MM.1S (cell line): ENCODE results near the gene TRMT6.

Experiments used
- DNase-seq: peaks from one replicate; pipeline ENCODE4 v3.0.0-alpha.2; 2015
- H2AFZ ChIP-seq: fragments of 300-600 bp; sonication (generic); 2 replicates; pipeline ENCODE4 v1.6.0; 2016; ENCODE audit warnings: antibody characterized with exemption, low read length
- H3F3A ChIP-seq: fragments of 300-600 bp; sonication (generic); 2 replicates; pipeline ENCODE4 v1.6.1; 2016; ENCODE audit warnings: mild to moderate bottlenecking, antibody characterized with exemption, low read length, moderate library complexity, mixed read lengths; ENCODE audit not compliant: insufficient read depth
- H3K27ac ChIP-seq: fragments of 300-600 bp; sonication (generic); 2 replicates; pipeline ENCODE4 v1.5.1; 2016; ENCODE audit warnings: mild to moderate bottlenecking, low read length
- H3K27me3 ChIP-seq: fragments of 300-600 bp; sonication (generic); replicated peaks from 2 replicates; pipeline ENCODE4 v1.6.0; 2016; ENCODE audit warnings: low read length; ENCODE audit not compliant: insufficient read depth
- H3K36me3 ChIP-seq: fragments of 300-600 bp; sonication (generic); replicated peaks from 2 replicates; pipeline ENCODE4 v1.6.1; 2016; ENCODE audit warnings: mild to moderate bottlenecking, low read length, mixed read lengths; ENCODE audit not compliant: insufficient read depth
- H3K4me1 ChIP-seq: fragments of 300-600 bp; sonication (generic); 2 replicates; pipeline ENCODE4 v1.6.1; 2016; ENCODE audit warnings: low read length, mixed read lengths
- H3K4me2 ChIP-seq: fragments of 300-600 bp; sonication (generic); 2 replicates; pipeline ENCODE4 v1.6.0; 2016; ENCODE audit warnings: low read depth, low read length
- H3K4me3 ChIP-seq: fragments of 300-600 bp; sonication (generic); 2 replicates; pipeline ENCODE4 v1.5.1; 2016; ENCODE audit warnings: low read length, mixed read lengths
- H3K79me2 ChIP-seq: fragments of 300-600 bp; sonication (generic); 2 replicates; pipeline ENCODE4 v1.6.1; 2016; ENCODE audit warnings: mixed run types, low read length, mixed read lengths
- H3K9ac ChIP-seq: fragments of 300-600 bp; sonication (generic); 2 replicates; pipeline ENCODE4 v1.6.1; 2016; ENCODE audit warnings: low read length, mixed read lengths
- H3K9me2 ChIP-seq: fragments of 300-600 bp; sonication (generic); replicated peaks from 2 replicates; pipeline ENCODE4 v1.6.1; 2016; ENCODE audit warnings: mild to moderate bottlenecking, low read length, mixed read lengths; ENCODE audit not compliant: insufficient read depth
- H3K9me3 ChIP-seq: fragments of 300-600 bp; sonication (generic); replicated peaks from 2 replicates; pipeline ENCODE4 v1.6.1; 2016; ENCODE audit warnings: mild to moderate bottlenecking, low read length, mixed read lengths; ENCODE audit not compliant: insufficient read depth
- H4K20me1 ChIP-seq: fragments of 300-600 bp; sonication (generic); 2 replicates; pipeline ENCODE4 v1.6.1; 2016; ENCODE audit warnings: mild to moderate bottlenecking, low read length, moderate library complexity, mixed read lengths; ENCODE audit not compliant: insufficient read depth
- EZH2 ChIP-seq: fragments of 300-600 bp; sonication (generic); optimal IDR thresholded peaks from 2 replicates; pipeline ENCODE3; 2017; ENCODE audit warnings: low read depth, mild to moderate bottlenecking, antibody characterized with exemption, low read length, mixed read lengths
- EZH2phosphoT487 ChIP-seq: fragments of 300-600 bp; sonication (generic); IDR thresholded peaks from 2 replicates; pipeline ENCODE4 v1.6.1; 2018; ENCODE audit warnings: antibody characterized with exemption, low read length
- TF ChIP-seq, protein P1 (sequence below): fragments of 300-600 bp; sonication (generic); IDR thresholded peaks from 2 replicates; pipeline ENCODE4 v1.5.1; 2016; ENCODE audit warnings: antibody characterized with exemption, low read length, mixed read lengths

Gene TRMT6

DNA sequence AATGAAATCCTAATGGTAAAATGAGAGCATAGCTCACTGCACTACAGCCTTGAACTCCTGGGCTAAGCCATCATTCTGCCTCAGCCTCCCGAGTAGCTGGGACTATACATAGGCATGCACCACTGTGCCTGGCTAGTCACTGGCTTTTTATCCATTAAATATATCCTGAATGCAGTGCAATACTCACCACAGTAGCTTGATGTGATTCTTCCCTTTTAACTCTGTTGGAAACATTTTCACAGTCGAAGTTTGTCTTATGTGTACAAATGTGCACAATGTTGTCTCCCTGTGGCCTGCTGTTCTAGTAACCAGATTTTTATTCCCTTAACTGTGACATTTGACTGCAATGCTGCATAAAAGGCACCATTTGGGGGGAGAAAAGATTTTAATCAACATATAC is 56.7 kb downstream of the TRMT6 start:
- H3F3A ChIP-seq, result no peaks in the 10 kb centered on the region
- H3K4me1 ChIP-seq, result no peaks in the 10 kb centered on the region
- H3K9ac ChIP-seq, result no peak overlapping the region
- H3K79me2 ChIP-seq, result no peaks in the 10 kb centered on the region
- TF ChIP-seq EZH2 (no peak), EZH2phosphoT487 (no peak)
- TF ChIP-seq, protein P1, sequence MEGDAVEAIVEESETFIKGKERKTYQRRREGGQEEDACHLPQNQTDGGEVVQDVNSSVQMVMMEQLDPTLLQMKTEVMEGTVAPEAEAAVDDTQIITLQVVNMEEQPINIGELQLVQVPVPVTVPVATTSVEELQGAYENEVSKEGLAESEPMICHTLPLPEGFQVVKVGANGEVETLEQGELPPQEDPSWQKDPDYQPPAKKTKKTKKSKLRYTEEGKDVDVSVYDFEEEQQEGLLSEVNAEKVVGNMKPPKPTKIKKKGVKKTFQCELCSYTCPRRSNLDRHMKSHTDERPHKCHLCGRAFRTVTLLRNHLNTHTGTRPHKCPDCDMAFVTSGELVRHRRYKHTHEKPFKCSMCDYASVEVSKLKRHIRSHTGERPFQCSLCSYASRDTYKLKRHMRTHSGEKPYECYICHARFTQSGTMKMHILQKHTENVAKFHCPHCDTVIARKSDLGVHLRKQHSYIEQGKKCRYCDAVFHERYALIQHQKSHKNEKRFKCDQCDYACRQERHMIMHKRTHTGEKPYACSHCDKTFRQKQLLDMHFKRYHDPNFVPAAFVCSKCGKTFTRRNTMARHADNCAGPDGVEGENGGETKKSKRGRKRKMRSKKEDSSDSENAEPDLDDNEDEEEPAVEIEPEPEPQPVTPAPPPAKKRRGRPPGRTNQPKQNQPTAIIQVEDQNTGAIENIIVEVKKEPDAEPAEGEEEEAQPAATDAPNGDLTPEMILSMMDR, result no peak
- H3K27me3 ChIP-seq, result no peaks in the 10 kb centered on the region
- no peak overlapping the region for H2AFZ ChIP-seq
- H3K4me2 ChIP-seq, result no peak overlapping the region
- H3K9me3 ChIP-seq, result no peaks in the 10 kb centered on the region
- no peaks in the 10 kb centered on the region for H3K9me2 ChIP-seq
- H3K27ac ChIP-seq, result no peak overlapping the region
- H4K20me1 ChIP-seq, result no peaks in the 10 kb centered on the region
- H3K4me3 ChIP-seq, result no peak overlapping the region
- no peaks in the 10 kb centered on the region for H3K36me3 ChIP-seq
- DNase-seq, result no peak

DNA sequence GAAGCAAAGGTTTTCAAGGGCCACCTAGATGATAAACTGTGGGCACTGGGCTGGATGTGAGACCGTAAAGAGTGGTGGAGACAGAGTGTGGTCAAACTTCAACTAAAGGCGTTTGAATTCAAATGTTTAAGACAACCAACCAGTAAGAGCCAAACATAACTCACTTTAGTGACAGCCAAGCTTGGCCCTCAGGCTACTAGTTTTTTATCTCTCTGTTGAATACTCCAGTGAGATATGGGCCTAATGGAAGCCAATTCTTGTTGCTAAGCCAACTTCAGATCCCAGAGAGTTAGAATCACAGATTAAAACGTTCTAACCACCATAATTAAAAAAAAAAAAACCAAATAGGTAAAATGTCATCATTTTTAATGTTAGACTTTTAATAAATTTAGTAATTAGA is 57.3 kb downstream of the TRMT6 start:
- Histone ChIP-seq H3K4me1 (no peaks in the 10 kb centered on the region), H3F3A (no peaks in the 10 kb centered on the region), H3K4me2 (no peak overlapping the region), H3K9ac (no peak overlapping the region), H3K27me3 (no peaks in the 10 kb centered on the region), H3K27ac (no peak overlapping the region), H3K9me3 (no peaks in the 10 kb centered on the region), H3K79me2 (no peaks in the 10 kb centered on the region), H3K4me3 (no peak overlapping the region), H2AFZ (no peak overlapping the region), H3K36me3 (no peaks in the 10 kb centered on the region), H3K9me2 (no peaks in the 10 kb centered on the region), H4K20me1 (no peaks in the 10 kb centered on the region)
- TF ChIP-seq, protein P1, result no peak
- TF ChIP-seq EZH2 (no peak), EZH2phosphoT487 (no peak)
- DNase-seq, result no peak

DNA sequence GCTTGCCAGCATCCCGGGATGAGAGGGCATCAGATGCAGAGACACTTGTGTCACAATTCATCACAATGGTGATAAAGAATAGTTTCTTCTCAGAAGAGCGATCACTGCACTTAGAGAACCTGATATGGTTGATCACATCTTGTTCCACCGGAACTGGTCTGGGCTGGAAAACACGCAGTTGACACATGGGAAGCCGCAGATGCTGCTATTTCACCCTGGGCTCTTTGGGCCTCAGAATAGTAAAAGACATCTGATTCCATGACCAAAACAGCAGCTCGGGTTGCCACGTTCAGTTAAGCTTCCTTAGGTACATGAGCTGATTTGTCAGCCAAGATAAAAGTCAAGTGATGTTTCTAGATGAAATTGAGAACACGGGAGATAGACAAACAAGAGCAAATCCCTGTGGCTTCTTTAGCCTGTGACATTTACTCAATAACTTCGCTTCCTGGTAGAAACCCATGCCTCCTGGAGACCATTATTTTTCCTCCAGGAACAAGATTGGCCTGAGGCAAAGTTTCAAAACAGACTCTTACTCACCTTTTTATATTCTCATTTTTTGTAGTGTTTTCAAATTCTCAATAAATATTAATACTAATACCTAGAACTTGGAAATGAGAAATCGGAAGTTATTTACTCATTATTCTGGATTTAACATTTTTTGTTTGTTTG is 59.4 kb downstream of the TRMT6 start:
- no peaks in the 10 kb centered on the region for H3K9me2 ChIP-seq
- DNase-seq, result no peak
- H3K4me1 ChIP-seq, result no peaks in the 10 kb centered on the region
- no peak overlapping the region for H2AFZ ChIP-seq
- no peak overlapping the region for H3K9ac ChIP-seq
- H3K9me3 ChIP-seq, result no peaks in the 10 kb centered on the region
- H3K27me3 ChIP-seq, result no peaks in the 10 kb centered on the region
- no peaks in the 10 kb centered on the region for H3F3A ChIP-seq
- H4K20me1 ChIP-seq, result no peaks in the 10 kb centered on the region
- no peaks in the 10 kb centered on the region for H3K79me2 ChIP-seq
- no peak overlapping the region for H3K4me2 ChIP-seq
- no peak overlapping the region for H3K27ac ChIP-seq
- TF ChIP-seq EZH2phosphoT487, result no peak
- no peak for TF ChIP-seq EZH2
- TF ChIP-seq, protein P1, result no peak
- no peaks in the 10 kb centered on the region for H3K36me3 ChIP-seq
- H3K4me3 ChIP-seq, result no peak overlapping the region
